ENCODE data around the gene GRIP2.

DNA sequence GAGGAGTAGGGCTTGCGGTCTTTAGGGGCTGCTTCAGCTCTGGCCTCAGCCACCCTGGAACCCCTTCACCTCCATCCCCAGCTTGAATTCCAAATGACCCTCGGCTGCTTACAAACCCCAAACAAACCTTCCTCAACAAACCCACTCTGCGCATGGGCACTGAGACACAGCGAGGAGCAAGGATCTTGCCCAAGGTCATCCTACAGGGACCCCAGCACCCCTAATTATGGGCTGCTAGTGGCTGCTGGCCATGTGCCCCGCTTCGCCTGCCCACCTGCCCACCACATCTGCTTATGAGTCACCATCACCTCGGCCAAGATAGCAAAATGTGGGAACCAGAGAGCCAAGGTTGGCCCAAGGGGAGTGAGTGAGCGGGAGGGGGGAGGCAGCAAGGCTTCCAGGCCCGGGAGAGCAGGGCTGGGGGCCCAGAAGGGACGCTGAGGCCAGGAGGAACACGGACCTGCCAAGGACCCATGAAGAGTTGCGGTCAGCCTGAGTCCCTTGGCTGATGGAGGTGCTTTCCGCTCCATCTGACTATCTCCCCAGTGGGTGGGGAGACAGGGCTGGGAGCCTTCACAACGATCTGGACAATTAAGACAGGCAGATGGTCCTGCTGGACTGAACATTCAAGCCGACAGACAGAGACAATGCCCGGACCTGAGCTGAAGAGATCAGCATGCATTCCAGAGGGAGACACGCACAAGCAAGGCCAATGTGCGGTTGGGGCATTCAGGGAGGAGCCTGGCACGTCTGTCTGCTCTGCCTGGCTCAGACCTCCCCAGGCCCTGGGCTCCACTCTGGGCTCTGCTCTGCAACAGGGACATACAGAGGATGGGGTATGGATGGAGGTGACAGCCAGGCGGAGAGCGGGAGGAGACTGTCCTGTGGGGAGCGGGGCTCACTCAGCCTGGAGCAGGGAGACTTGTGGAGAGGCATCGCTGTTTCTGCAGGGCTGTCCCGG, 10.8 kb upstream of the GRIP2 start:
- TF ChIP-seq CTCF (IDR thresholded peaks at IDR 0.05; ENCODE audit: low read depth, low read length) (no peak), POLR2A (IDR thresholded peaks at IDR 0.05; ENCODE audit: extremely low read depth, insufficient read length) (no peak), MYC (IDR thresholded peaks at IDR 0.05; ENCODE audit: low read depth, low read length) (no peak)
- TF ChIP-seq, protein P1, sequence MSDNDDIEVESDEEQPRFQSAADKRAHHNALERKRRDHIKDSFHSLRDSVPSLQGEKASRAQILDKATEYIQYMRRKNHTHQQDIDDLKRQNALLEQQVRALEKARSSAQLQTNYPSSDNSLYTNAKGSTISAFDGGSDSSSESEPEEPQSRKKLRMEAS (IDR thresholded peaks at IDR 0.05; ENCODE audit: low read depth, low read length), result no peak
